A673 (cell line): ENCODE measurements around the gene GPR15LG.
"Not testable (repeated sequence)": the region's sequence is repeated elsewhere in the genome, so short reads cannot be mapped to it uniquely, and the experiment has no call there.

ENCODE experiments used
- CTCF ChIP-seq: fragments of 300-800, 200-600 bp; sonication (generic); conservative IDR thresholded peaks from 2 replicates; pipeline ENCODE4 v1.5.1; 2017; ENCODE audit warnings: low read depth, mild to moderate bottlenecking, antibody characterized with exemption, low read length, moderate library complexity, mixed read lengths
- EZH2 ChIP-seq: fragments of 200-600 bp; sonication (generic); IDR thresholded peaks from 2 replicates; pipeline ENCODE4 v1.6.1; 2017; ENCODE audit warnings: borderline replicate concordance, low read depth, mild to moderate bottlenecking, mixed read lengths, antibody characterized with exemption, low read length; ENCODE audit not compliant: poor library complexity, severe bottlenecking

DNA sequence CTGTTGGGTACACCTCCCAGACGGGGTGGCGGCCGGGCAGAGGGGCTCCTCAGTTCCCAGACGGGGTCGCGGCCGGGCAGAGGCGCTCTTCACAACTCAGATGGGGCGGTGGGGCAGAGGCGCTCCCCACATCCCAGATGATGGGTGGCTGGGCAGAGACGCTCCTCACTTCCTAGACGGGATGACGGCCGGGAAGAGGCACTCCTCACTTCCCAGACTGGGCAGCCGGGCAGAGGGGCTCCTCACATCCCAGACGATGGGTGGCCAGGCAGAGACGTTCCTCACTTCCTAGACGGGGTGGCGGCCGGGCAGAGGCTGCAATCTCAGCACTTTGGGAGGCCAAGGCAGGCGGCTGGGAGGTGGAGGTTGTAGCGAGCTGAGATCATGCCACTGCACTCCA is 6.8 kb downstream of the GPR15LG start:
- not testable (repeated sequence) for TF ChIP-seq CTCF, EZH2
